ENCODE results near the gene SRSF3.

Gene SRSF3

GRCh38 chr6:36639171-36639808, 45.1 kb downstream of the SRSF3 start:
- H3K4me3 ChIP-seq (ENCODE audit: low read length) = no peak overlapping the region
- TF ChIP-seq, protein P1, sequence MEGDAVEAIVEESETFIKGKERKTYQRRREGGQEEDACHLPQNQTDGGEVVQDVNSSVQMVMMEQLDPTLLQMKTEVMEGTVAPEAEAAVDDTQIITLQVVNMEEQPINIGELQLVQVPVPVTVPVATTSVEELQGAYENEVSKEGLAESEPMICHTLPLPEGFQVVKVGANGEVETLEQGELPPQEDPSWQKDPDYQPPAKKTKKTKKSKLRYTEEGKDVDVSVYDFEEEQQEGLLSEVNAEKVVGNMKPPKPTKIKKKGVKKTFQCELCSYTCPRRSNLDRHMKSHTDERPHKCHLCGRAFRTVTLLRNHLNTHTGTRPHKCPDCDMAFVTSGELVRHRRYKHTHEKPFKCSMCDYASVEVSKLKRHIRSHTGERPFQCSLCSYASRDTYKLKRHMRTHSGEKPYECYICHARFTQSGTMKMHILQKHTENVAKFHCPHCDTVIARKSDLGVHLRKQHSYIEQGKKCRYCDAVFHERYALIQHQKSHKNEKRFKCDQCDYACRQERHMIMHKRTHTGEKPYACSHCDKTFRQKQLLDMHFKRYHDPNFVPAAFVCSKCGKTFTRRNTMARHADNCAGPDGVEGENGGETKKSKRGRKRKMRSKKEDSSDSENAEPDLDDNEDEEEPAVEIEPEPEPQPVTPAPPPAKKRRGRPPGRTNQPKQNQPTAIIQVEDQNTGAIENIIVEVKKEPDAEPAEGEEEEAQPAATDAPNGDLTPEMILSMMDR (conservative IDR thresholded peaks at IDR 0.05; ENCODE audit: low read depth, low read length) = no peak
- no peak for DNase-seq (ENCODE audit: low read depth)

- DNase-seq (ENCODE audit: low read depth) = no peak
- H3K4me3 ChIP-seq (ENCODE audit: low read length) = no peak overlapping the region
- TF ChIP-seq, protein P1 (conservative IDR thresholded peaks at IDR 0.05; ENCODE audit: low read depth, low read length) = no peak
These were observed 47.4 kb downstream of the SRSF3 start for GRCh38 chr6:36641543-36641942.

DNA sequence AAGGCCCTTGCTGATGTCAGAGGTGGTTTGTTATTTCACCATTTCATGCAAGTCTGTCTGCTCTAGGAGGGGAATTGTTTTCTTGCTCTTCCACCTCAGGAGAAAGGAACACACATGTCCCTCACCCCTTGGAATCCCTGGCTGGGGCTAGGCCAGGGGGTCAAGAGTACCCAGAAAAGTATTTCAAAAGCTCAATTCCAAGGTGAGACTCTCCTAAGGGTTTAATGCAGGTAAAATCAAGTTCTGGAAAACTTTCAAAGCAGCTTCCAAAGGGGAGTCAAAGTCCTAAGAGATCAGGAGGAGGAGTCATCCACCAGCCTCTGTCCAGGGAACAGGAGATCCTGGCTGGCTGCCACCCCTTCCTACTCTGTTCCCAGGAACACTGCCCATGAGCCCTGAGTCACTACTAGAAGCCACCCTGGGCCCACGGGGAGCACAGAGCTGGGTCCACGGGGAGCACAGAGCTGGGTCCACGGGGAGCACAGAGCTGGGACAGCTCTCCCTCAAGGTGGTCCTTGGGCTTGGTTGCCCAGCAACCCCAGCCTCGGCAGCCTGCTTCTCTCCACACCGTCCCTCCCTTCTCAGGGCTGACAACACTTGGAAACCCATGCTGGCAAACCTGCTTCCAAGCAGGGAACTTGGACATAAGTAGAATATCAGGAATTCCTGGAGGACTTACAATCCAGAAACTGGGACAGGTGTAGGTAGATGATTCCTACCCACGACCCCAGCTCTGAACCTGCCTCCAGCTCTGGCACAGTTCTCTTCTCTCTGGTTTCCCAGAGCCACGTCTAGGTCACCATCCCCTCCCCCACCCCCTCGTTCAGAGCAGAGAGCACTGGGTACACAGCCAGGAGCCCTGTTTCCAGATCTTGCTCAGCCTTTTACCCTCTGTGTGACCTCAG, 49.0 kb downstream of the SRSF3 start:
- H3K4me3 ChIP-seq (ENCODE audit: low read length) = no peak overlapping the region
- no peak for DNase-seq (ENCODE audit: low read depth)
- TF ChIP-seq, protein P1 (conservative IDR thresholded peaks at IDR 0.05; ENCODE audit: low read depth, low read length) = no peak

GRCh38 chr6:36643977-36644376, 49.8 kb downstream of the SRSF3 start:
- TF ChIP-seq, protein P1 (conservative IDR thresholded peaks at IDR 0.05; ENCODE audit: low read depth, low read length) = no peak
- no peak overlapping the region for H3K4me3 ChIP-seq (ENCODE audit: low read length)
- no peak for DNase-seq (ENCODE audit: low read depth)

DNA sequence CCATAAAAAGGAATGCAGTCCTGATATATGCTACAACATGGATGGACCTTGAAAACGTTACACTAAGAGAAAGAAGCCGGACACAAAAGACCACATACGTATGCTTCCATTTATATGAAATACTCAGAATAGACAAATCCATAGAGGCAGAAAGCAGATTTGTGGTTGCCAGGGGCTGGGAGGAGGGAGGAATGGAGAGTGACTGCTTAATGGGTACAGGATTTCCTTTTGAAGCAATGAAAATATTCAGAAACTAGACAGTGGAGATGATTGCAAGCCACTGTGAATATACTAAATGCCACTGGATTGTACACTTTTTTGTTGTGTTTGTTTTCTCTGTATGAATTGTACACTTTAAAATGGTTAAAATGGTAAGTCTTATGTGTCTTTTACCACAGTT, 54.9 kb downstream of the SRSF3 start:
- H3K4me3 ChIP-seq (ENCODE audit: low read length) = no peak overlapping the region

DNA sequence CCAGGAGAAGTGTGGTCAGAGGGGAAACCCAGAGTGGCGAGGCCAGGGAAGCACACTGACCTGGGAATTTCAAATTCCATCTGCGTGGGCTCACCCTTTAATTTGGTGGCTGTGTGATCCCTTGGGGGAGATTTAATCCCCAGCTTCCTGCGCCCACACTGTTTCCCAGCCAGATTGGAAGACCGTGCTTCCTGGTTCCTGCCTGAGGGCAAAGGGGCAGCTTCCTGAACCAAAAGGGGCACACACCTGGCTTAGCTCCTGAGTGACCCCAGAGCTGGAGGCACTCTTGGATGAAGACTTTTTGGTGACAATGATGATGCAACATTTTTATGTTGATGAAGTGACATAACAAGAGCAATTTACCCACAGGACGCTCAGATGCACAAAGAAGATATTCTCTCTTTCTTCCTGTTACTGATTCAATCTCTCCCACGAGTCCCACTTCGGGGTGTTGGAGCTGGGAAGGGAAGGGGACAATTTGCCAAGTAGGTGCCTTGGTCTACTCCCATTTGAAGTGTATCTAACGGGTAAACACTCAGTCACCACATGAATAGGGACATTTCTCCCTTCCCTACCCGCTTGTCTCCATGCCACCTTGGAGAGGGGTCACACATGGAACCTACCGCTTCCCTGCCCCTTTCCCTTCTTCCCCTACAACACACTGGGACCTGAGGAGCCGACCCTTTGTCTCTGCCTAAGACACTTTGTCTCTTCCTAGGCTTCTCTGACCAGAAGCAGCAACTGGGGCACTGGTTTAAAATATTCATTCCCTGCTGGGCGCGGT, 55.7 kb downstream of the SRSF3 start:
- no peak for DNase-seq (ENCODE audit: low read depth)

More for the DNA sequence above, 54.9 kb downstream of the SRSF3 start:
- DNase-seq (ENCODE audit: low read depth) = no peak
- TF ChIP-seq, protein P1 (conservative IDR thresholded peaks at IDR 0.05; ENCODE audit: low read depth, low read length) = no peak

More for the DNA sequence above, 55.7 kb downstream of the SRSF3 start:
- TF ChIP-seq, protein P1 (conservative IDR thresholded peaks at IDR 0.05; ENCODE audit: low read depth, low read length) = no peak
- no peak overlapping the region for H3K4me3 ChIP-seq (ENCODE audit: low read length)

Measured in retinal pigment epithelial cell (primary cell).